HepG2 (cell line): ENCODE measurements around the gene DSN1. TPM values are rescaled to one million over a fixed set of nuclear protein-coding genes. Genes with fewer than 3 reads are reported as not detected.

ENCODE experiments used
- ATAC-seq: fragments of 200-7000 bp; cut with Tn5 transposase; 3 replicates; pipeline ENCODE4 v1.9.1; 2020; ENCODE audit warnings: mild to moderate bottlenecking, moderate library complexity
- Bru-seq: library from RNA; stranded (reverse); fragments of 400-500 nt; gene quantifications from one replicate; lab custom pipeline; 2021; lab: Mats Ljungman, UMichigan
- BruChase-seq, 2 experiments: library from RNA; stranded (reverse); fragments of 400-500 nt; gene quantifications; one replicate each; lab custom pipeline; 2021; lab: Mats Ljungman, UMichigan
- BruUV-seq: library from RNA; stranded (reverse); fragments of 400-500 nt; replicated peaks from 2 replicates; lab custom pipeline; 2021; lab: Mats Ljungman, UMichigan
- CTCF ChIA-PET: fragments of 300-600 bp; formaldehyde crosslinking; extraction: SDS; loops from one replicate; lab custom pipeline; 2021; ENCODE audit warnings: low total read pairs, inconsistent platforms, low intra/inter-chr PET ratio; lab: Yijun Ruan, JAX
- POLR2A ChIA-PET: fragments of 350-600 bp; sonication (Branson Sonifier 250); formaldehyde crosslinking; loops from one replicate; lab custom pipeline; 2020; ENCODE audit warnings: antibody characterized with exemption, inconsistent platforms; lab: Yijun Ruan, JAX
- DNase-seq: peaks from one replicate; pipeline ENCODE4 v3.0.0-alpha.2; 2015; ENCODE audit warnings: low spot score
- FAIRE-seq: peaks from 3 replicates; lab custom pipeline; 2011; peaks lifted over from hg19 to GRCh38; lab: Jason Lieb, UNC
- H2AFZ ChIP-seq: one replicate; pipeline ENCODE4 v1.6.1; 2011; ENCODE audit warnings: low read length, inconsistent platforms
- H3K27ac ChIP-seq: fragments of 300-600 bp; 3 replicates; pipeline ENCODE4 v1.8.0; 2011; ENCODE audit warnings: mixed run types, mild to moderate bottlenecking, mixed read lengths, low read length, inconsistent platforms; ENCODE audit not compliant: insufficient read depth; ENCODE audit errors: extremely low read length
- H3K27me3 ChIP-seq, 2 experiments: fragments of 200-600 bp in 1 of 2; 2 replicates in 1 of 2; 3 replicates in 1 of 2; pipeline versions ENCODE4 v1.6.0 to v1.8.0; 2011; ENCODE audit warnings: low read length in 2 of 2, mild to moderate bottlenecking in 2 of 2, moderate library complexity in 2 of 2, inconsistent platforms in 1 of 2; ENCODE audit not compliant: insufficient read depth in 2 of 2, control insufficient read depth in 1 of 2
- H3K36me3 ChIP-seq, 2 experiments: fragments of 200-600 bp in 1 of 2; replicated peaks in 1 of 2; 2 replicates in 1 of 2; 3 replicates in 1 of 2; pipeline versions ENCODE4 v1.5.1 to v1.8.0; 2011; ENCODE audit warnings: low read length in 2 of 2, inconsistent platforms in 1 of 2; ENCODE audit not compliant: insufficient read depth in 2 of 2, control insufficient read depth in 1 of 2
- H3K4me1 ChIP-seq: 2 replicates; pipeline ENCODE4 v1.5.1; 2012; ENCODE audit warnings: low read length, inconsistent platforms; ENCODE audit not compliant: insufficient read depth
- H3K4me2 ChIP-seq: 2 replicates; pipeline ENCODE4 v1.6.0; 2011; ENCODE audit warnings: low read depth, low read length, inconsistent platforms
- H3K4me3 ChIP-seq, 3 experiments: fragments of 200-600 bp in 1 of 3; sonication (generic), shearing (Covaris generic) in 1 of 3; replicated peaks in 1 of 3; 2 replicates each; pipeline ENCODE4 v1.5.1; 2011 to 2016; ENCODE audit warnings: low read length in 3 of 3, inconsistent platforms in 2 of 3, low read depth in 2 of 3, mild to moderate bottlenecking in 2 of 3, control low read depth in 1 of 3, mixed read lengths in 1 of 3; ENCODE audit not compliant: insufficient read depth in 1 of 3
- H3K79me2 ChIP-seq: one replicate; pipeline ENCODE4 v1.6.1; 2011; ENCODE audit warnings: low read length, inconsistent platforms; ENCODE audit not compliant: insufficient read depth
- H3K9ac ChIP-seq: 2 replicates; pipeline ENCODE4 v1.6.0; 2011; ENCODE audit warnings: mild to moderate bottlenecking, low read depth, low read length, inconsistent platforms; ENCODE audit not compliant: insufficient read depth
- H3K9me3 ChIP-seq: 2 replicates; pipeline ENCODE4 v1.5.1; 2012; ENCODE audit warnings: mild to moderate bottlenecking, low read length
- H4K20me1 ChIP-seq: 2 replicates; pipeline ENCODE4 v1.6.0; 2011; ENCODE audit warnings: inconsistent platforms, mild to moderate bottlenecking, low read length, moderate library complexity; ENCODE audit not compliant: insufficient read depth
- ASH2L ChIP-seq: fragments of 300-600, 200-600 bp; sonication (generic); IDR thresholded peaks from 2 replicates; pipeline ENCODE4 v1.7.0; 2017; ENCODE audit warnings: low read depth, mild to moderate bottlenecking, moderate library complexity, mixed read lengths, low read length; ENCODE audit not compliant: insufficient read length
- KLF11 ChIP-seq: IDR thresholded peaks from 2 replicates; pipeline ENCODE4 v1.6.1; 2016; ENCODE audit warnings: missing compliant biosample characterization
- NFAT5 ChIP-seq: sonication (generic); formaldehyde crosslinking; IDR thresholded peaks from 2 replicates; pipeline ENCODE4 v1.4.0; 2020; ENCODE audit warnings: missing genetic modification reagents
- SSRP1 ChIP-seq: IDR thresholded peaks from 2 replicates; pipeline ENCODE4 v1.6.1; 2016; ENCODE audit warnings: control low read depth
- ZBTB39 ChIP-seq: sonication (generic); formaldehyde crosslinking; IDR thresholded peaks from 2 replicates; pipeline ENCODE4 v1.5.0; 2020; ENCODE audit warnings: missing genetic modification reagents
- ZSCAN29 ChIP-seq: sonication (generic); formaldehyde crosslinking; conservative IDR thresholded peaks from 2 replicates; pipeline ENCODE4 v1.4.0; 2020; ENCODE audit warnings: mild to moderate bottlenecking, missing genetic modification reagents
- WGBS: methylation state at CpG from one replicate; pipeline ENCODE4 v1.1.6; 2017; ENCODE audit warnings: low lambda C conversion rate; 5-methylcytosine and 5-hydroxymethylcytosine counted together
- in situ Hi-C: cut with HindIII; loops from 2 replicates; pipeline ENCODE4 v1.10.0; 2017; ENCODE audit warnings: low pct_unique_long_range_greater_than_20kb; ENCODE audit not compliant: extremely low pct_ligation_motif_present
- intact Hi-C: fragments of 100-400 bp; cut with micrococcal nuclease; formaldehyde crosslinking; loops from one replicate; pipeline ENCODE4 v1.10.0; 2022; ENCODE audit not compliant: unreplicated experiment
- long read RNA-seq, 2 experiments: library from RNA in 1 of 2; library from polyadenylated mRNA in 1 of 2; stranded (forward) in 1 of 2; unstranded in 1 of 2; transcript quantifications; one replicate each; pipeline ENCODE4 v2.0.0, GENCODE V29; 2019 to 2022
- polyA minus RNA-seq, 3 experiments: library from RNA; depleted of rRNA, polyadenylated mRNA; stranded (reverse); fragments of >200 nt; gene quantifications; 2 replicates each; pipeline ENCODE4 v1.2.3, GENCODE V29; 2011; ENCODE audit warnings: low replicate concordance in 1 of 3
- polyA plus RNA-seq, 8 experiments: library from polyadenylated mRNA; depleted of rRNA in 3 of 8; stranded (reverse) in 7 of 8; unstranded in 1 of 8; fragments of >200 nt; fragmentation: Illumina TruSeq in 4 of 8; extraction: Trizol in 4 of 8; gene quantifications; 2 replicates each; pipeline versions ENCODE4 v1.2.1 to v1.2.3, GENCODE V29; 2011 to 2016; ENCODE audit warnings: low read depth in 4 of 8, missing spikeins in 1 of 8, mixed read lengths in 1 of 8; ENCODE audit not compliant: insufficient read depth in 1 of 8
- total RNA-seq, 5 experiments: library from RNA; depleted of rRNA; stranded (reverse); fragments of >200 nt; fragmentation: Illumina TruSeq; extraction: Trizol; gene quantifications; 2 replicates each; pipeline ENCODE4 v1.2.3, GENCODE V29; 2016; ENCODE audit warnings: low read depth in 1 of 5

The DSN1 gene, protein sequence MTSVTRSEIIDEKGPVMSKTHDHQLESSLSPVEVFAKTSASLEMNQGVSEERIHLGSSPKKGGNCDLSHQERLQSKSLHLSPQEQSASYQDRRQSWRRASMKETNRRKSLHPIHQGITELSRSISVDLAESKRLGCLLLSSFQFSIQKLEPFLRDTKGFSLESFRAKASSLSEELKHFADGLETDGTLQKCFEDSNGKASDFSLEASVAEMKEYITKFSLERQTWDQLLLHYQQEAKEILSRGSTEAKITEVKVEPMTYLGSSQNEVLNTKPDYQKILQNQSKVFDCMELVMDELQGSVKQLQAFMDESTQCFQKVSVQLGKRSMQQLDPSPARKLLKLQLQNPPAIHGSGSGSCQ
- total RNA-seq (2016; rRNA removed; fragmentation: Illumina TruSeq; extraction: Trizol) (53.7 and 82.4 TPM in 2 replicates), polyA plus RNA-seq (2011; rRNA removed) (10.5 and 18.7 TPM in 2 replicates), polyA minus RNA-seq (2011; rRNA and poly(A)+ RNA removed; ENCODE audit: low replicate concordance) (6.5 and 15.7 TPM in 2 replicates), Bru-seq, nascent RNA (percentile 67 among the genes with signal in this experiment), BruChase-seq, experiment 1, labeled RNA remaining after a 6-hour chase (percentile 72 among the genes with signal in this experiment), BruChase-seq, experiment 2, labeled RNA remaining after a 2-hour chase (percentile 77 among the genes with signal in this experiment)
- 10.7 and 11.7 TPM in 2 replicates for total RNA-seq (2016; cell fraction: cytosol; rRNA removed; fragmentation: Illumina TruSeq; extraction: Trizol; ENCODE audit: low read depth)
- total RNA-seq (2016; cell fraction: insoluble cytoplasmic fraction; rRNA removed; fragmentation: Illumina TruSeq; extraction: Trizol): 57.1 and 88.9 TPM in 2 replicates
- total RNA-seq (2016; cell fraction: membrane; rRNA removed; fragmentation: Illumina TruSeq; extraction: Trizol): 25.4 and 26.8 TPM in 2 replicates
- total RNA-seq (2016; cell fraction: nucleus; rRNA removed; fragmentation: Illumina TruSeq; extraction: Trizol): 26.9 and 33.4 TPM in 2 replicates
- 9.6 and 10.1 TPM in 2 replicates for polyA plus RNA-seq (2011; cell fraction: cytosol; rRNA removed)
- polyA plus RNA-seq (2011; cell fraction: nucleus; rRNA removed): 8.8 and 10.9 TPM in 2 replicates
- 8.0 and 18.3 TPM in 2 replicates for polyA plus RNA-seq (2012)
- polyA plus RNA-seq (2016; cell fraction: cytosol; fragmentation: Illumina TruSeq; extraction: Trizol; ENCODE audit: low read depth): 4.4 and 5.3 TPM in 2 replicates
- polyA plus RNA-seq (2016; cell fraction: insoluble cytoplasmic fraction; fragmentation: Illumina TruSeq; extraction: Trizol; ENCODE audit: low read depth): 61.2 and 64.9 TPM in 2 replicates
- polyA plus RNA-seq (2016; cell fraction: membrane; fragmentation: Illumina TruSeq; extraction: Trizol; ENCODE audit: low read depth): 9.5 and 10.6 TPM in 2 replicates
- polyA plus RNA-seq (2016; cell fraction: nucleus; fragmentation: Illumina TruSeq; extraction: Trizol; ENCODE audit: insufficient read depth, low read depth): 65.4 and 71.7 TPM in 2 replicates
- 6.1 and 9.5 TPM in 2 replicates for polyA minus RNA-seq (2011; cell fraction: cytosol; rRNA and poly(A)+ RNA removed)
- 10.8 and 15.7 TPM in 2 replicates for polyA minus RNA-seq (2011; cell fraction: nucleus; rRNA and poly(A)+ RNA removed)
- long read RNA-seq, experiment 1, transcript DSN1-207 (10 exons, 2,129 nt): minor isoform, 10 of 41 reads
- long read RNA-seq, experiment 1, transcript DSN1-204 (11 exons, 2,441 nt): minor isoform, 7 of 41 reads
- long read RNA-seq, experiment 1, transcript DSN1-203 (11 exons, 2,233 nt): major isoform, 11 of 41 reads
- long read RNA-seq, experiment 1, partial matches to known transcripts: 4 of 41 reads
- long read RNA-seq, experiment 1, other reads (novel, unspliced or antisense): 9 of 41 reads
- long read RNA-seq, experiment 2, transcript DSN1-203 (11 exons, 2,233 nt): major isoform, 12 of 27 reads
- long read RNA-seq, experiment 2, partial matches to known transcripts: 8 of 27 reads
- long read RNA-seq, experiment 2, other reads (novel, unspliced or antisense): 3 of 27 reads

GRCh38 chr20:36773597-36774390 lies at the start of gene DSN1:
TSS of gene DSN1 (minus strand) at chr20:36773763. CDS start at chr20:36771458, 2,305 bp downstream.
- Histone ChIP-seq H3K4me3 (peak within 1 kb of the TSS; percentile 67 to 99 (median 92)), H3K36me3 (peaks cover 2 to 9% of the 10 kb centered on the region in 2 experiments; a peak in 4 of 5 replicates), H3K27ac (peak within 1 kb of the TSS; percentile 94), H3K9me3 (no peaks in the 10 kb centered on the region), H3K9ac (peak within 1 kb of the TSS; percentile 99), H3K27me3 (peaks cover 0 to 2% of the 10 kb centered on the region in 2 experiments; a peak in 2 of 5 replicates), H3K4me1 (peaks cover 34% of the 10 kb centered on the region), H3K4me2 (peak within 1 kb of the TSS; percentile 100), H2AFZ (peak within 1 kb of the TSS; percentile 77), H3K79me2 (peaks cover 10% of the 10 kb centered on the region), H4K20me1 (no peaks in the 10 kb centered on the region)
- ATAC-seq (peak; percentile 87), FAIRE-seq (peak; percentile 76), DNase-seq (peak; percentile 98)
- intact Hi-C loops (loop anchor here (1.0 kb wide), 1 partner anchor 35 kb away; no protein-coding TSS in a partner anchor), in situ Hi-C loops (no loop called here)
- no TSS peak for BruUV-seq
- under 1% methylated on average over 40 of the region's 61 CpGs for WGBS
- CTCF ChIA-PET: interaction anchor here (0.9 kb wide), 1 partner anchor 161 kb away, joined by 3 read pairs; no protein-coding TSS in a partner anchor
- POLR2A ChIA-PET: interaction anchor here (0.6 to 1.6 kb wide), 25 partner anchors 10 to 317 kb away, joined by 3 to 14 read pairs (median 4); partner anchors contain the start of genes NDRG3, RAB5IF, TGIF2 and TLDC2
- TF ChIP-seq ASH2L (peak; percentile 78), NFAT5 (CRISPR knock-in tag) (peak; percentile 76; the same call in 1 of the 2 replicates), SSRP1 (CRISPR knock-in tag) (peak; percentile 90; the same call in 1 of the 2 replicates), KLF11 (CRISPR knock-in tag) (peak; percentile 85; the same call in 1 of the 2 replicates), ZSCAN29 (peak; percentile 82), ZBTB39 (CRISPR knock-in tag) (no peak; the same call in 1 of the 2 replicates)
